Measurements from ENCODE around the gene HMCN2. TPM values are rescaled to one million over a fixed set of nuclear protein-coding genes. Genes with fewer than 3 reads are reported as not detected.

Gene HMCN2
- total RNA-seq, 2 experiments from 2014 or later = not detected

GRCh38 chr9:130341839-130342713, 76.5 kb downstream of the HMCN2 start:
- Histone ChIP-seq H2AFZ (ENCODE audit: low read length) (no peak overlapping the region), H3K4me1 (ENCODE audit: insufficient read depth, low read length, poor library complexity, severe bottlenecking) (no peaks in the 10 kb centered on the region), H3K9me2 (ENCODE audit: insufficient read depth, low read length) (no peaks in the 10 kb centered on the region), H3K9me3 (ENCODE audit: low read length) (no peaks in the 10 kb centered on the region), H4K20me1 (ENCODE audit: insufficient read depth, low read length) (no peaks in the 10 kb centered on the region), H3K27ac (ENCODE audit: low read depth, low read length, poor library complexity, severe bottlenecking) (no peak overlapping the region), H3K79me2 (ENCODE audit: insufficient read depth, low read depth, low read length) (no peaks in the 10 kb centered on the region), H3K4me3 (ENCODE audit: low read depth, low read length, poor library complexity, severe bottlenecking) (no peak overlapping the region), H3K36me3 (ENCODE audit: insufficient read depth, low read length) (no peaks in the 10 kb centered on the region), H3K4me2 (ENCODE audit: low read length) (no peak overlapping the region)
- TF ChIP-seq CTCF (conservative IDR thresholded peaks at IDR 0.05; ENCODE audit: low read length) = no peak
- TF ChIP-seq EZH2phosphoT487 (IDR thresholded peaks at IDR 0.05; ENCODE audit: borderline replicate concordance, low read depth, low read length) = no peak
- POLR2A ChIA-PET = interaction anchor here (0.5 kb wide), 1 partner anchor 768 kb away, joined by 4 read pairs; no protein-coding TSS in a partner anchor
- BruUV-seq (replicated peaks) = no TSS peak
- no peak for DNase-seq (ENCODE audit: low spot score)
- intact Hi-C loops (cut with micrococcal nuclease; ENCODE audit: unreplicated experiment) = loop anchor here (2.0 kb wide), 1 partner anchor 235 kb away; no protein-coding TSS in a partner anchor
- CTCF ChIA-PET (ENCODE audit: unreplicated experiment) = interaction anchor here (0.5 kb wide), 1 partner anchor 617 kb away, joined by 4 read pairs; no protein-coding TSS in a partner anchor

GRCh38 chr9:130342714-130343085, 77.1 kb downstream of the HMCN2 start:
- ChIA-PET CTCF (ENCODE audit: unreplicated experiment) (interaction anchor here (0.5 kb wide), 2 partner anchors 617 to 1107 kb away, joined by 4 read pairs; no protein-coding TSS in a partner anchor), POLR2A (interaction anchor here (0.5 kb wide), 1 partner anchor 480 kb away, joined by 6 read pairs; no protein-coding TSS in a partner anchor)
- no peaks in the 10 kb centered on the region for H4K20me1 ChIP-seq (ENCODE audit: insufficient read depth, low read length)
- no peak overlapping the region for H2AFZ ChIP-seq (ENCODE audit: low read length)
- DNase-seq (ENCODE audit: low spot score) = no peak
- BruUV-seq (replicated peaks) = no TSS peak
- intact Hi-C loops (cut with micrococcal nuclease; ENCODE audit: unreplicated experiment) = loop anchor here (2.0 kb wide), 1 partner anchor 236 kb away; no protein-coding TSS in a partner anchor
- H3K4me3 ChIP-seq (ENCODE audit: low read depth, low read length, poor library complexity, severe bottlenecking) = no peak overlapping the region
- no peaks in the 10 kb centered on the region for H3K4me1 ChIP-seq (ENCODE audit: insufficient read depth, low read length, poor library complexity, severe bottlenecking)
- no peak overlapping the region for H3K27ac ChIP-seq (ENCODE audit: low read depth, low read length, poor library complexity, severe bottlenecking)
- H3K36me3 ChIP-seq (ENCODE audit: insufficient read depth, low read length) = no peaks in the 10 kb centered on the region
- no peak for TF ChIP-seq EZH2phosphoT487 (IDR thresholded peaks at IDR 0.05; ENCODE audit: borderline replicate concordance, low read depth, low read length)
- no peaks in the 10 kb centered on the region for H3K79me2 ChIP-seq (ENCODE audit: insufficient read depth, low read depth, low read length)
- H3K4me2 ChIP-seq (ENCODE audit: low read length) = no peak overlapping the region
- no peaks in the 10 kb centered on the region for H3K9me3 ChIP-seq (ENCODE audit: low read length)
- H3K9me2 ChIP-seq (ENCODE audit: insufficient read depth, low read length) = no peaks in the 10 kb centered on the region

- DNase-seq (ENCODE audit: low spot score) = peak; percentile 25
- BruUV-seq (replicated peaks) = no TSS peak
These were observed 77.9 kb downstream of the HMCN2 start for GRCh38 chr9:130343445-130343918.

More at GRCh38 chr9:130343445-130343918, 77.9 kb downstream of the HMCN2 start:
- H3K9me2 ChIP-seq (ENCODE audit: insufficient read depth, low read length) = no peaks in the 10 kb centered on the region
- H3K4me3 ChIP-seq (ENCODE audit: low read depth, low read length, poor library complexity, severe bottlenecking) = no peak overlapping the region
- no peaks in the 10 kb centered on the region for H3K36me3 ChIP-seq (ENCODE audit: insufficient read depth, low read length)
- H3K9me3 ChIP-seq (ENCODE audit: low read length) = no peaks in the 10 kb centered on the region
- TF ChIP-seq EZH2phosphoT487 (IDR thresholded peaks at IDR 0.05; ENCODE audit: borderline replicate concordance, low read depth, low read length) (no peak), CTCF (conservative IDR thresholded peaks at IDR 0.05; ENCODE audit: low read length) (peak; percentile 85)
- H3K4me1 ChIP-seq (ENCODE audit: insufficient read depth, low read length, poor library complexity, severe bottlenecking) = no peaks in the 10 kb centered on the region
- no peaks in the 10 kb centered on the region for H3K79me2 ChIP-seq (ENCODE audit: insufficient read depth, low read depth, low read length)
- no peaks in the 10 kb centered on the region for H4K20me1 ChIP-seq (ENCODE audit: insufficient read depth, low read length)
- intact Hi-C loops (cut with micrococcal nuclease; ENCODE audit: unreplicated experiment) = loop anchor here (2.0 kb wide), 1 partner anchor 237 kb away; no protein-coding TSS in a partner anchor
- POLR2A ChIA-PET = interaction anchor here (0.5 kb wide), 1 partner anchor 481 kb away, joined by 6 read pairs; no protein-coding TSS in a partner anchor
- H2AFZ ChIP-seq (ENCODE audit: low read length) = no peak overlapping the region
- CTCF ChIA-PET (ENCODE audit: unreplicated experiment) = interaction anchor here (0.5 kb wide), 1 partner anchor 1108 kb away, joined by 4 read pairs; no protein-coding TSS in a partner anchor
- no peak overlapping the region for H3K4me2 ChIP-seq (ENCODE audit: low read length)
- no peak overlapping the region for H3K27ac ChIP-seq (ENCODE audit: low read depth, low read length, poor library complexity, severe bottlenecking)

Measured in OCI-LY7 (cell line).